OCI-M2 (cell line): ENCODE data around the gene H2AZ2.
"Not testable (repeated sequence)": the region's sequence is repeated elsewhere in the genome, so short reads cannot be mapped to it uniquely, and the experiment has no call there.

Experiments used
- DNase-seq: peaks from one replicate; lab custom pipeline; 2025; ENCODE audit not compliant: unreplicated experiment; lab: John Stamatoyannopoulos, UW

H2AZ2 gene

GRCh38 chr7:44823255-44823781 is 24.6 kb downstream of the H2AZ2 start:
- no peak for DNase-seq

DNA sequence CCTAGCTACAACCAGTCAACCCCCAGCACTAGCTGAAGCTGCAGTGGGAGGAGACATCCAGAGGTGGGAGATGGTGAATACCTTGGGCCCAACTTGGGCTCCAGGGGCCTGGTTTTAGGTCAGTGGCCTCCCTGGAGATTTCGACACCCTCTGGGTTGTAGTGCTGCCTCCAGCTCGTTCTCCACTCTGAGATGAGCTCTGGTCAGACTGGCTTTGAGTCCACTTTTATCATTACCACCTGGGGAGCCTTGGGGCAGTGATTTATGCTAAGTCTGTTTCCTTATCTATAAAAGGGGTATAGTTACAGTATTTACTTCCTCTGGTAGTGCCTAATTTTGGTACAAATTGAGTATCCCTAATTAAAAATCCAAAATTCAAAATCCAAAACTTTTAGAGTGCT is 28.6 kb downstream of the H2AZ2 start:
- DNase-seq, result no peak

DNA sequence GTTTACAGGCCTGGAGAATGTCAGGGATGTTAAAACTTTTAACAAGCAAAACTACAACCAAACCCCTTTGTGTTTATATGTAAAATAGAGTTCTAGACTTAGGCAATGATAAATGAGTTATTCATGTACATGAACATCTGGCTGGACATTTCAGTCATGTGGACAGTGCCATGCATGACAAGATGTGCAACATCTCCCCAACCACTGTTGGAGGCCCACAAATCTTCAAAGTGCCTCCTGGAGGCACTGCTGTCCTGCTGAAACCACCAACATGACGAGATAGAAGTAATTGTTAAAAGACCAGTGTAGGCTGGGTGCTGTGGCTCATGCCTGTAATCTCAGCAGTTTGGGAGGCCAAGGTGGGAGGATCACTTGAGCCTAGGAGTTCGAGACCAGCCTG is 33.0 kb downstream of the H2AZ2 start:
- DNase-seq, result no peak

DNA sequence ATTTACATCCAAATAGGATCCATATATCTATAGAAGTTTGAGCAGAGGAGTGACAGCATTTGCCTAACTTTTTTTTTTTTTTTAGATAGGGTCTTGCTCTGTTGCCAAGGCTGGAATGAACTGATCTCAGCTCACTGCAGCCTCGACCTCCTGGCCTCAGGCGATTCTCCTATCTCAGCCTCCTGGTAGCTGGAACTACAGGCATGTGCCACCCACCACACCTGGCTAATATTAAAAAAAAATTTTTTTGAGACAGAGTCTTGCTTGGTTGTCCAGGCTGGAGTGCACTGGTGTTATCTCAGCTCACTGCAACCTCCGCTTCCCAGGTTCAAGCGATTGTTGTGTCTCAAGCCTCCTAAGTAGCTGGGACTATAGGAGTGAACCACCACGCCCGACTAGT is 36.3 kb downstream of the H2AZ2 start:
- no peak for DNase-seq

GRCh38 chr7:44811093-44811492 is 36.8 kb downstream of the H2AZ2 start:
- no peak for DNase-seq

DNA sequence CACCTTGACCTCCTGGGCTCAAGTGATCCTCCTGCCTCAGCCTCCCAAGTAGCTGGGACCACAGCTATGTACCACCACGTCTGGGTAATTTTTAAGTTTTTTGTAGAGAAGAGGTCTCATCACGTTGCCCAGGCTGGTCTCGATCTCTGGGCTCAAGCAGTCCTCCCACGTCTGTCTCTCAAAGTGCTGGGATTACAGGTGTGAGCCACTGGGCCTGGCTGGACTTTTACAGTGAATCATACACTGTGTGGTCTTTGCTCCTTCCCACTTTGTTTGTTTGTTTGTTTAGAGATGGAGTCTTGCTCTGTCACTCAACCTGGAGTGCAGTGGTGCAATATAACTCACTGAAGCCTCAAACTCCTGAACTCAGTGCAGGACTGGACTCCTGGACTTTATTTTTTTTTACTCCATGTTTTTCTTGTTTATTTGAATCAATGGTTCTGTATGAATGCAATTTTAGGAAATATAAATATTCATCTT is 38.9 kb downstream of the H2AZ2 start:
- DNase-seq, result no peak

DNA sequence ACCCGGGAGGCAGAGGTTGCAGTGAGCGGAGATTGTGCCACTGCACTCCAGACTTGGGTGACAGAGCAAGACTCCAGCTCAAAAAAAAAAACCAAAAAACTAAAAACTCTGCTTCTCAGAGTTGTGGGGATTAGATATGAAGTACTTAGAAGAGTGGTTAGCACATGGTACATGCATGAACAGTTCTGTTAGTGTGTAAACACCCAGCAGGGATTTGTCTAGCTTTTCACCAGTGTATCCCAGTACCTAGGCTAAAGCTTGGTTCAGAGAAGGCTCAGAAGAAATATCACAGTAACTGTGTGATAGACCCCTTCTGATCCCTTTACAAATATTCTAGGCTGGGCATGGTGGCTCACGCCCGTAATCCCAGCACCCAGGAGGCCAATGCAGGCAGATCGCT is 41.9 kb downstream of the H2AZ2 start:
- DNase-seq, result no peak

GRCh38 chr7:44803828-44804519 is 43.9 kb downstream of the H2AZ2 start:
- DNase-seq, result not testable (repeated sequence)

DNA sequence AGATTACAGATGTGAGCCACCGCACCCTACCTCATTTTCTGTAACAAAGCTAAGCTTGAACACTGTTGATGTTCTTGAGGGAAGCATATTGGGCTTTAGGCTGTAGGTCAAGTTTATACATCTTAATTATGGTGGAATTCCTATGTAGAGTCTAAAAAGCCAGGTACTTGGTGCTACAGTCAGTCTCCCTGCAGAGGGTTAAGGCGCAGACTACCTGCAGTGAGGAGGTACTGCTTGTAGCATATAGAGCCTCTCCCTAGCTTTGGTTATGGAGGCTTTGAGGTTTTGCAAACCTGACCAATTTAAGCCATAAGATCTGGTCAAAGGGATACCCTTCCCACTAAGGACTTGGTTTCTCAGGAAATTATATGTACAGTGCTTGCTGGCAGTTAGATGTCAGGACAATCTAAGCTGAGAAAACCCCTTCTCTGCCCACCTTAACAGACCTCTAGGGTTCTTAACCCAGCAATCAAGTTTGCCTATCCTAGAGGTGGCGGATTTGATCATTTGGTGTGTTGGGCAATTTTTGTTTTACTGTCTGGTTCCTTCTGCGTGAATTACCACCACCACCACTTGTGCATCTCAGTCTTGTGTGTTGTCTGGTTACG is 45.4 kb downstream of the H2AZ2 start:
- DNase-seq, result no peak

- no peak for DNase-seq
Observed at GRCh38 chr7:44801890-44802289, 46.0 kb downstream of the H2AZ2 start.

DNA sequence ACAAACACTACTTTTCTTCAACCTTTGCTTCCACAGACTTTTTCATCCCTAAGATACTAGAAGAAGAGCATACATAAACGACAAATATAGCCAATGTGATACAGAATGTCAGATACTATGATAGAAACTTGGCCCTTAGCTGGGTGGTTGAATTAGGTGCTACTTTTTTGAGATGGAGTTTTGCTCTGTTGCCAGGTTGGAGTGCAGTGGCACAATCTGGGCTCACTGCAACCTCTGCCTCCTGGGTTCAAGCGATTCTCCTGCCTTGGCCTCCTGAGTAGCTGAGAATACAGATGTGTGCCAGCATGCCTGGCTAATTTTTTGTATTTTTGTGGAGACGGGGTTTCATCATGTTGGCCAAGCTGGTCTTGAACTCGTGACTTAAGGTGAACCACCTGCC is 47.9 kb downstream of the H2AZ2 start:
- no peak for DNase-seq

- DNase-seq, result no peak
Observed at GRCh38 chr7:44798649-44799305, 49.1 kb downstream of the H2AZ2 start.

GRCh38 chr7:44797329-44798258 is 50.3 kb downstream of the H2AZ2 start:
- no peak for DNase-seq

DNA sequence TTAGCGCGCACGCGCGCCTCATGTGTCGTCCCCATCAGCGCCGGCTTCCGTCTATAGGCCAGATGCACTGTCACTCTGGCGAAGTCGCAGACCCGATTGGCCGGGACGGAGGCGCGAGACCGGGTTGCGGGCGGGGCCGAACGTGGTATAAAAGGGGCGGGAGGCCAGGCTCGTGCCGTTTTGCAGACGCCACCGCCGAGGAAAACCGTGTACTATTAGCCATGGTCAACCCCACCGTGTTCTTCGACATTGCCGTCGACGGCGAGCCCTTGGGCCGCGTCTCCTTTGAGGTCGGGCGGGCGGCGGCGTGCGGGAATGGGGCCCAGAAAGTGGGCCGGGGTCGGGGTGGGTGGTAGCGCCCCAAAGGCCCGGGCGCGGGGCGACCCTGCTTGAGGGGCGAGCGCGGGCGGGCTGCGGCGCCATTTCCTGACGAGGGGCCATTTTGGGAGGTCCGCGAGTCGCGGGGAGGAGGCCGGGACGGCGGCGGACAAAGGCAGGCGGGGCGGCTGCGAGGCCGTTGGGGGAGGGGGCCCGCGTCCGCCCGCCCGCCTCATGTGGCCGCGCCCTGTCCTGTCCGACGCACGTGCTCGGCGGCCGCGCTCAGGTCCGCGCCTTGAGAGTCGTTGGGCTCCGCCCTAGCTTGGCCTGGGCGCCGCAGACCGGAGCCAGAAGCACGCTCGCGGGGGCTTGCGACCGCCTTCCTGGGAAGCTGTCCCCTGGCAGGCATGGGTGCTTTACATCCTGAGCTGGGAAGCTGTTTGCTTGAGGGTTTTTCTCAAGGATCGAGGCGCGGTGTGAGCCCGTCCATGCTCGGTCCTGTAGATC is 51.2 kb downstream of the H2AZ2 start, which contains the start of gene PPIA:
PPIA (plus strand) TSS at position 178 of the 825 bp plus-strand sequence; CDS start at position 222, 44 bp downstream.
- peak; percentile 52 for DNase-seq

DNA sequence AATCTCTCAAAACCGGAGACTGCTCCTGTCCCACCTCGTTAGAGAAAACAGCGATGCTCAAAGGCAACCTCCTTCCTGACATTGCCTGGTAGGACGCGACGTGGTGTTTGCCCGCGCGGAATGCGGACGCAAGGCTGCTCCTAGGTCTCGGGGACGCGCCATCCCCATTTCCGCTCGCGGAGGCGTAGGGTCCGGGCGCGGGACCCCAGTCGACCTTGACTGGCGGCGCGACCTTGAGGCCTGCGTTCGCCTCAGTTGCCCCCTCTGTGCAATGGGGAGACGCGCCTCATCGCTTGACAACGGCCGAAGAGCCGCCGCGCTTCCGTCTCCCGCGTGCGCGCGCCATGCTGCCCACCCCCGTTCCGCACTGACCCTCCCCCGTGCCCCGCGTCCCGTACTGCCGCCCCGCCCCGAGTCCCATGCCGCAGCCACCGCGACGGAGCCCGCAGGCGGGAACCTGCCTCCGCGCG is 51.8 kb downstream of the H2AZ2 start:
- DNase-seq, result no peak

DNA sequence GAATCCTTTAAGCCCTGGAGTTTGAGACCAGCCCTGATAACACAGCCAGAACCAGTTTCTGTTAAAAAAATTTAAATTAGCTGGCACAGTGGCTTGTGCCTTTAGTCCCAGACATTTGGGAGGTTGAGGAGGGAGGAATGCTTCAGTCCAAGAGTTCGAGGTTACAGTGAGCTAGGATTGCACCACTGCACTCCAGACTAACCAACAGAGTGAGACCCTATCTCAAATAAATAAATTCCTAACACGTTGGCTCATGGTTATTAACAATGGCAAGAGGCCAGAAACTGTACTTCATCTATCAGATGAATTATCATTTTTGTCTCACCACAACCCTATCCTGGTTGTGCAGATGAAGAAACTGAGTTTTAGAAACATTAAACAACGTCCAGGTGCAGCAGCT is 53.6 kb downstream of the H2AZ2 start:
- no peak for DNase-seq

GRCh38 chr7:44793919-44794318 is 54.0 kb downstream of the H2AZ2 start:
- DNase-seq, result no peak

GRCh38 chr7:44791278-44792219 is 56.3 kb downstream of the H2AZ2 start:
- DNase-seq, result no peak

DNA sequence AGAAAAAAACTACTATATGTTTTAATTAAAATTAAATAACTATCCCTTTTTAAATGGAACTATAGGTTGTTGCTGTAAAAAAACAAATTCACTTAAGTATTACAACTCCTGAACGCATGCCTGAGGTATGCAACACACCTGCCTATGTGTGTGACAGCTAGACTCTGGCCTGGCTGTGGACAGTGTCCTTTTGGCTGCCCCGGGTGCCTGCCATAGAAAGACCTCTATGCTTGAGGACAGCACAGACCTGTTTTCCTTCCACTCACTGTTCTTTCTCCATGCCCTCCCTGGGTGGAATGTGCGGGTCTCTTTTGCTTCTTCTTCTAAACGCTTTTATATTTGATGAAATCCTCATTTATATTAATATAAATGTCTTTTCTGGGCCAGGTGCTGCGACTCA is 57.9 kb downstream of the H2AZ2 start:
- no peak for DNase-seq
